NCI-H1105 treated with DMSO at 0.1 percent for 48 hours (cell line): Measurements from ENCODE around the gene SEL1L3.
"Not testable (repeated sequence)": the region's sequence is repeated elsewhere in the genome, so short reads cannot be mapped to it uniquely, and the experiment has no call there.

Source experiments
- DNase-seq: peaks from one replicate; lab custom pipeline; 2025; lab: John Stamatoyannopoulos, UW

The SEL1L3 gene

DNA sequence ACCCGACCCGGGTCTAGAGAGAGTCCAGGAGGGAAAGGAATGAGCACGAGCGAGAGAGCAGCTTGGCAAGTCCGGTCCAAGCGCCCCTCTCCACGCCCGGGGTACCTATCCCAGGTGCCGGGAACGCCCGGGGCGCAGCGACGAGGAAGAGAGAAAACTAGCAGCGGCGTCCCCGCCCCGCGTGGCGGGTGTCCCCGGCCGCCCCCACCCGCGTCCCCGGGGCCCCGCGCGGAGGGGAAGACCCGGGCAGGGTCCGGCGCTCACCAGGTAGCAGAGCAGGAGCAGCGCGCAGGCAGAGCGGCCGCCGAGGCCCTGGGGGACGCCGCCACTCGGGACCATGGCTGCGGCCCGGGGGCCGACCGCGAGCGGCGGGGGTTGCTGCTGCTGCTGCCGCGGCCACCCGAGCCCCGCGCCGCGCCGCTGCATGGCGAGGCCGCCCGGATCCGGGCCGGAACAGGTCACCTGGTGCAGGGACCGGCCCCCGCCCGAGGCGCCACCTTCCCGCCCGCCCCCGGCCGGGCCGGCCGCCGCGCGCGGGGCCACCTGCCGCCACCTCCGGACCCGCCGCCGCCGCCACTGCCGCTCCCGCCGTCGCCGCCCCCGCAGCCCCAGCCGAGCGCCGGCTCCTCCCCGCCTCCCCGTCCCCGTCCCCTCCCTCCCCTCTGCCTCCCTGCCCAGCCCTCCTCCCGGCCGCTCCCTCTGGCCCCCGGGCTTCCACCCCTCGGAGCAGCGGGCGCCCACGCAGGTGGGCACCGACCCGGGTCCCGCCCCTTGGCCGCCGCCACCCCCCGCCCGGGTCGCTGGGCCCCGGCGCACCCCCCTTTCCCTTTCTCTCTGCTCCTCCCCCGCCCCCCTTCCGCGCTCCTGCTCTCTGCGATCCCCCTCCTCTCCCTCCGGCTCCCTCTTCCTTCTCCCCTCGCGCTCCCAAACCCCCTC is at the start of gene SEL1L3:
SEL1L3 (minus strand) TSS at position 578 of the 936 bp plus-strand sequence; CDS start at position 426, 152 bp downstream.
- DNase-seq = no peak

GRCh38 chr4:25911356-25911755 is 48.6 kb upstream of the SEL1L3 start:
- no peak for DNase-seq

DNA sequence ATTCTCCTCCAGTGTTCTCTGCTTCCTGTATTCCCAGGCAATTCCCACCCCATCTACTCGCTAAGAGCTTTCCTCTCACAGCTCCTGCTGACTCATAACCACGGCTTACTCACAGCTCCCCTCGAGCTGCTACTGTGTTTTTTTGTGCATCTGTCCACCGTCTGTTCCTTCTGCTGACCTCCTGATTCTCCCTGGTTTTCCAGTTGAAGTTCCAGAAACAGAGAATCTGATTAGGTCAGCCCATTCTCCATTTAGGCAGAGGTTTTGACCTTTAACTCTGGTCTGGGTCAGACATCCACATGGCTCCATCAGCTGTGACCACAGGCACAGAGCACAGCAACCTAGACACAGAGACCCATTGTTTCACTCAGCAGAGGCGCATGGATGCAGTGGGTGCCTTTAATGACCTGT is 45.7 kb upstream of the SEL1L3 start:
- DNase-seq = no peak

GRCh38 chr4:25906113-25906512 is 43.3 kb upstream of the SEL1L3 start:
- DNase-seq = not testable (repeated sequence)

- DNase-seq = no peak
Observed at GRCh38 chr4:25905371-25905770, 42.6 kb upstream of the SEL1L3 start.

- no peak for DNase-seq
Observed at GRCh38 chr4:25904748-25905082, 41.9 kb upstream of the SEL1L3 start.

DNA sequence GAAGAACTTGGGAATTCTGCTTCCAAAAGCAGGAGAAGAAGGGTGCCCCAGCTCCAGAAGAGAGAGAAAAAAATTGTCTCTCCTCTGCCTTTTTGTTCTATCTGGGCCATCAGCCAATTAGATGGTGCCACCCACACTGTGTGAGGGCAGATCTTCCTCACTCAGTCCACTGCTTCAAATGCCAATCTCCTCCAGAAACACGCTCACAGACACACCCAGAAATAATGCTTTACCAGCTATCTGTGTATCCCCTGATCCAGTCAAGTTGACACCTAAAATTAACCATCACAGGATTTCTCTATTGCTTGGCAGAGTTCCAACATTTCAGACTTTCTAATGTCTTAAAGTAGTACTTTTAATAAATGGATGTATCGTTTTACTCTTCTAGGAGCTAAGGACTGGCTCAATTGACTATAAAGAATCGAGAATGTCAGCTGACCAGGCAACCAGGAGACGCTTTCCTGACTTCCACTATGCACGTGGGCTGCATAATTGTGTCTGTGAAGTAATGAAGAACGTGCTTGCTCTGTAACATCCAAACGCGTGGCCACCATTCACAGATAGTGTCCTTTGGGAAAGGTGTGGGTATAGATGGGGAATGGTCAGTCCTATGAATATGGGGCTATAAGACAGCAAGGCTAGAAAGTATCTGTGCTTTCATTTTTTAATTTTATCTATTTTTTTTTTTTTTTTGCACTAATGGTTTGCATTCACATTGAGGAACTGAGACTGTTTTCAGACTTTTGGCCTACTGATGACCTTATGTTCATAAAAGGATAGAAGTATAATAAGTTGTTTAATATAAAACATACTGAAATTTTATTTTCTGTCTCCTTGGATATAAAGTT is 41.3 kb upstream of the SEL1L3 start:
- DNase-seq = no peak

GRCh38 chr4:25901030-25901430 is 38.2 kb upstream of the SEL1L3 start:
- DNase-seq = no peak

DNA sequence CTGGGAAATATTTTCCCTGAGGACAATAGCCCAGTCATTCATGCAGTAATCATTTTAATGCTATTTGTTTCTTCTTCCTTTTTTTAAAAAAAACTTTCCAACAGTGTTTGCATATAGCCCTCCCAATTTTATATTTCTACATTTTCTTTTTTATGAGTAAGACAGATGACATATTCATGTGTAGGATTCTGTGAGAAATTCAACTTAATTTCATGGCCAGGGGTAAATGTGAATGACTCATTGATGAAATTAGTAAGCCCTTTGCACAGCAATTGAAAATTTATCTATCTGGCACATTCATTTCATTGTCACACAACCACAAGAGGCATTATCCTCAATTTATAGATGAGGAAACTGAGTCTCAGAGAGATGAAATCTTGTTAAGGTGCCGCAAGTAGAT is 37.5 kb upstream of the SEL1L3 start:
- no peak for DNase-seq

DNA sequence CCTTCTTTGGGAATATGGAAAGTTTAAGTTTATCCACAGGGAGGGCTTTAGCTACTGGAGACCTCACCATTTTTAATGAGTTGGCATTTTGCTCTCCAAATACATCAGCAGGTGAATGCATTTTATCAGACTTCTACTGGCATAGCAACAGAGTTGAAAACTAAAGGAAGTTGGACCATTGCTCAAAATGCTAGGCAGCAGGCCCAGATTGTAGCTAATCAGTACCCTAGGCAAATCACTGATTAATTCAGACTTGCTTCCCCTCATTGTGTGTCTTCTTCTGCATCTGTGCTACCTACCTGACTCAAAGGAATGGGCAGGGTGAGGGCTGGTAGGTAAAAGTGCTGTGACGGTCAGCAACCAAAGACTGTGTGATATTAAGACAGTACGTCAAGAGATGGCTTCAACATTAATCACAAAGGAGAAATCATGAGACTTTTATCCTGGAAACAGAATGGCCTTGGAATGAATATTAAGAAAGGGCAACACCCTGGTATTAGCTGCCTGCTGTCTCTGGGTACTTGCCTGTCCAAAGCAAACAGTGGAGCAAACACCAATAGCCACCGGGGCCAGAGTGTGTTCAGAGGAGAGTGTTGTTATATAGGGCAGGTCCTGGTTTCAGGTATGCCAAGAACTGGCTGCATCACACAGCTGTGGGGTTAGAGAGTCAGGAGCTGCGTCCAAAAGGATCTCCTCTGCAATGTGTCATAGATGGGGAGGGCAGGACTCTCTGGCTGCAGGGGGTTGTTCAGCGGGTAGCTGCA is 34.2 kb upstream of the SEL1L3 start:
- no peak for DNase-seq

GRCh38 chr4:25892796-25893195 is 30.0 kb upstream of the SEL1L3 start:
- DNase-seq = no peak

DNA sequence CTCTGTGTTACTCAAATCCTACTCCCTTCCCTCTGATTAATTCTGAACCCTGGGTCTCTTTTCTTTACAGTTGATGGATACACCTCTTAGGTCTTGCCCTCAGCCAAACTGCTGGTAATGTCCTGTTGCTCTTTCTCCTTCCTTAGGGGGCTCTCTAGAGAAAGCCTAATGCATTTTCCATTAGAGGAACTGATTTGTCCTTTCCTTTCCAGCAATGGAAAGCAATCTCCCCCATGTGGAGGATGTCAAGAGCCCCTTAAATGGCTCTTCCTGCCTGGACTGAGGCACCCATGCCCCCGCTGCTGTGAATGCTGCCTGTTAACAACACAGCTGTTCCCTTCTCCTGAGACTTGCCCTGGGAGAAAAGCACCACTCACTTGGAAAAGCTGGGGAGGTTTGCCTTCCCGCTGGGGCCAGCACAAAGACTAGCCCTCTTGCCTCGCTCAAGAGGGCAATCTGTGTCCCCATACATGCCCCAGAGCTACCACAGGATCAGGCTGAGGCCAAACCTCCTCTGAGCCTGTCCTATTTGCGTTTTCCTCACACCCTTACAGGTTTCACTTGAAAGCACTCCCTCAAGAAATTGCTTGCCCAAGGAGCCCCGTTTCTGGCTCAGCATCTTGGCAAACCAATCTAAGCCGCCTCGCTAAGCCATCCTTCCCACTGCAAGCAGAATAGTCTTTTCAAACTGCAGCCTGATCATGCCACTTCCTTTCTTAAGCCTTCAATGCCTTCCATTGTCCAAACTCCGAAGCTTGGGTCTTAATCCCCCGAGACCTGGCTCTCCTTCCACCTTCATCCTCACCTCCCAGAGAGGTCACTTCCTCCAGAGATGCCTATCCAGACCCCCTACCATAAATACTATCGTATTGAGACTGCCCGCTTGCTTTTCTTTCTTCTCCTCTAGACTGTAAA is 28.0 kb upstream of the SEL1L3 start:
- DNase-seq = no peak

- DNase-seq = no peak
Observed at GRCh38 chr4:25889589-25890503, 27.1 kb upstream of the SEL1L3 start.

- DNase-seq = no peak
Observed at GRCh38 chr4:25888781-25889180, 26.0 kb upstream of the SEL1L3 start.

DNA sequence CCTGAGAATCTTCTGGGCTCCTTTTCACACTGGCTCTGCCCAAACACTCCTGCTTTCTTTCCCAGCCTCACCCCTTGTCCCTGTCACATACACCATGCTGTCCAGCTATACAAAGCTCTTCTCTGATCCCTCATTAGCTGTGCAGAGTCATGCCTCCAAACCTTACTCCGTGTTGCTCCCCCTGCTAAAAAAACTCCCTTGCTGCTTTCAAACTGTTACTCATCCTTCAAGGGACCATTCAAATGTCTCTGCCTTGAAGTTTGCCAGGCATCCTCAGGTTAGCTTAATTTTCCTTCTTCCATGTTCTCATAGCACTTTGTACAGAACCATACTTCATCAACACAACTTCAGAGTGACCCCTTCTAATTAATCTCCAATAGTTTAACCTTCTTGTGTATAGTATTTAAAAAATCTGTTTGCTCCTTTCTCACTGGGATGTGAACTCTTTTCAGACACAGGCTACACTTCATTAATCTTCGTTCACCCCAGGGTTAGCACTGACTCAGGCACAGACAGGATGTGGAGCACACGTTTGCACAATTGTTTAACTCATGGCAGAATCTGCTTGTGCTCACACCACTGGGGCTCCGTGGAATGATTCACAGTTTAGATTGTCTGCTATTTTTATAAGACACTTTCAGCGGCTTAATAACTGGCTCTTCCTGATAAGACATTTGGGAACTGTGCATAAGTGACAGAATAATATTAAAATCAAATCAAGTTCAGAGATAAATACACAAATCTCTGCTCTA is 21.4 kb upstream of the SEL1L3 start:
- DNase-seq = no peak

- no peak for DNase-seq
Observed at GRCh38 chr4:25883565-25883964, 20.8 kb upstream of the SEL1L3 start.

GRCh38 chr4:25882226-25882625 is 19.4 kb upstream of the SEL1L3 start:
- peak; percentile 62 for DNase-seq

DNA sequence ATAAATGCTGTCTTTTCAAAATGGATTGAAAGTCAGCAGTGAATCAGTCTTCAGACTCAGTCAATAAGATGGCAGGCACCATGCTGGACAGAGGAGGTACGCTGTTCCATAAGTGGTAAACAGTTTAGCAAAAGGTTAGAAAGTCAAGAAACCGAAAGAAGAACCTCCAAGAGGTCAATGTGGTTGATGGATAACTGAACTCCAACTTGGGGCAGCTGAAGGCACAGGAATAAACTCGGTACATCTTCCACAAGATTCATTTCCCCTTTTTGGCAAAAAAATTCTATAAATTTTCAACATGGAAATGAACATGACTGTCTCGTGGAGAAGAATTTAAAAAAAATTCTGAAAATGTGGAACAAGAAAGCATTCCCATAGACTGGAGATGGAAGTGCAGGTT is 18.4 kb upstream of the SEL1L3 start:
- no peak for DNase-seq

- no peak for DNase-seq
Observed at GRCh38 chr4:25879991-25880651, 17.3 kb upstream of the SEL1L3 start.
